Ovary (tissue), 3 donors: Measurements from ENCODE around the gene FAM131A.

Experiments
- EP300 ChIP-seq: sonication (generic); formaldehyde crosslinking; IDR thresholded peaks from one replicate; pipeline ENCODE4 v1.6.1; 2017; ENCODE audit warnings: antibody characterized with exemption
- POLR2A ChIP-seq: fragments of 450-650 bp; IDR thresholded peaks from one replicate; pipeline ENCODE4 v1.6.1; 2017; ENCODE audit warnings: antibody characterized with exemption, mild to moderate bottlenecking, moderate library complexity
- TF ChIP-seq, protein P1 (sequence below), 3 donors: fragments of 450-650 bp in 2 of 3; fragments of 200-600 bp in 1 of 3; IDR thresholded peaks; one replicate each; pipeline versions ENCODE4 v1.5.1 to v1.8.0; 2016 to 2022; ENCODE audit warnings: antibody characterized with exemption in 3 of 3, mild to moderate bottlenecking in 1 of 3
- donor health status: DM: no; HTN: no; CAD: no.

DNA sequence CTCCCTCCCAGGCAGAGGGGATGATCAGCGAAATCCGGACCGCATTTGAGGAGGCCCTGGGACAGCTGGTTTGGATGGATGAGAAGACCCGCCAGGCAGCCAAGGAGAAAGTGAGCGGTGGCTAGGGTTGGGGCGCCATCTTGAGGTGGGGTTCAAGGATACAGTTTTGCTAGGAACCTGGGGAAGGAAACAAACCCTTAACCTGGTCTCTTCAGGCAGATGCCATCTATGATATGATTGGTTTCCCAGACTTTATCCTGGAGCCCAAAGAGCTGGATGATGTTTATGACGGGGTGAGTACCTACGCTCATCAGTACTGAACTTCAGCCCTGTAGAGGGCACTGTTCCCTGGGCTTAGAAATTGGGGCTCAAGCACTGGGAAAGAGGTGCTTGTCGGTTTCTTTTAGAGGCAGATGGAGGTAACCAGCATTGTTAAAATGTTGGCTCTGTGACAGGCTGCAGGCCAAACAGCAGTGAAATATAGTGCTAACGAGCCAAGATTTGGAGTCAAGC lies 47.9 kb upstream of the FAM131A start:
- TF ChIP-seq, protein P1, sequence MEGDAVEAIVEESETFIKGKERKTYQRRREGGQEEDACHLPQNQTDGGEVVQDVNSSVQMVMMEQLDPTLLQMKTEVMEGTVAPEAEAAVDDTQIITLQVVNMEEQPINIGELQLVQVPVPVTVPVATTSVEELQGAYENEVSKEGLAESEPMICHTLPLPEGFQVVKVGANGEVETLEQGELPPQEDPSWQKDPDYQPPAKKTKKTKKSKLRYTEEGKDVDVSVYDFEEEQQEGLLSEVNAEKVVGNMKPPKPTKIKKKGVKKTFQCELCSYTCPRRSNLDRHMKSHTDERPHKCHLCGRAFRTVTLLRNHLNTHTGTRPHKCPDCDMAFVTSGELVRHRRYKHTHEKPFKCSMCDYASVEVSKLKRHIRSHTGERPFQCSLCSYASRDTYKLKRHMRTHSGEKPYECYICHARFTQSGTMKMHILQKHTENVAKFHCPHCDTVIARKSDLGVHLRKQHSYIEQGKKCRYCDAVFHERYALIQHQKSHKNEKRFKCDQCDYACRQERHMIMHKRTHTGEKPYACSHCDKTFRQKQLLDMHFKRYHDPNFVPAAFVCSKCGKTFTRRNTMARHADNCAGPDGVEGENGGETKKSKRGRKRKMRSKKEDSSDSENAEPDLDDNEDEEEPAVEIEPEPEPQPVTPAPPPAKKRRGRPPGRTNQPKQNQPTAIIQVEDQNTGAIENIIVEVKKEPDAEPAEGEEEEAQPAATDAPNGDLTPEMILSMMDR (IDR thresholded peaks at IDR 0.05): peak in 1 of 3 donors; percentile 14
- TF ChIP-seq POLR2A (no peak), EP300 (no peak)
